ENCODE data around the gene CAMK1D.

DNA sequence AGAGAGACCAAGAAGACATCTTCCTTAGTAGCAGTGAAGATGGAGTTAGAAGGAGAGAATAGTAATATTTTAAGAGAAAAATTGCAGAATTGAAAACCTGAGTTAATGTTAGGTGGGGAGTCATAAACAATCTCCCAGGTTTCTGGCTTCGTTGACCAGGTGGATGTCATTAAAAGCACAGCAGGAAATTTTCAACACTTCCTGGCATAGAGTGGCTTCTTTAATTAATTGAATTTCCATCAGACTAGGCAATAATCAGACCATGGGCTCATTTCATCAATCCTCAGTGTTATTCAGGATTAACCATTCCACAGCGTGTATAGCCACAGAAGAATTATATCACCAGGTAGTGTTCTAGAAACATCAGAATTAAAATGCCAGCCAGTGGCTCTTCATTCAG is 383.9 kb downstream of the CAMK1D start:
- no peak for TF ChIP-seq EP300 (IDR thresholded peaks at IDR 0.05)
- TF ChIP-seq CTCF (IDR thresholded peaks at IDR 0.05): no peak
- no peak for TF ChIP-seq POLR2AphosphoS5 (IDR thresholded peaks at IDR 0.05)
- no peak for TF ChIP-seq POLR2A (IDR thresholded peaks at IDR 0.05)

Data from stomach (tissue), 4 donors.